HepG2 (cell line): ENCODE results near the gene PCGF3. TPM values are rescaled to one million over a fixed set of nuclear protein-coding genes. Genes with fewer than 3 reads are reported as not detected.
A peak's percentile ranks its signal among the peaks of the same experiment; 100 is the strongest.

Source experiments
- ATAC-seq: fragments of 200-7000 bp; cut with Tn5 transposase; 3 replicates; pipeline ENCODE4 v1.9.1; 2020; ENCODE audit warnings: mild to moderate bottlenecking, moderate library complexity
- BruUV-seq: library from RNA; stranded (reverse); fragments of 400-500 nt; replicated peaks from 2 replicates; lab custom pipeline; 2021; lab: Mats Ljungman, UMichigan
- CTCF ChIA-PET: fragments of 300-600 bp; formaldehyde crosslinking; extraction: SDS; loops from one replicate; lab custom pipeline; 2021; ENCODE audit warnings: low total read pairs, inconsistent platforms, low intra/inter-chr PET ratio; lab: Yijun Ruan, JAX
- POLR2A ChIA-PET: fragments of 350-600 bp; sonication (Branson Sonifier 250); formaldehyde crosslinking; loops from one replicate; lab custom pipeline; 2020; ENCODE audit warnings: antibody characterized with exemption, inconsistent platforms; lab: Yijun Ruan, JAX
- DNase-seq: peaks from one replicate; pipeline ENCODE4 v3.0.0-alpha.2; 2015; ENCODE audit warnings: low spot score
- FAIRE-seq: peaks from 3 replicates; lab custom pipeline; 2011; peaks lifted over from hg19 to GRCh38; lab: Jason Lieb, UNC
- H2AFZ ChIP-seq: one replicate; pipeline ENCODE4 v1.6.1; 2011; ENCODE audit warnings: low read length, inconsistent platforms
- H3K27ac ChIP-seq: fragments of 300-600 bp; 3 replicates; pipeline ENCODE4 v1.8.0; 2011; ENCODE audit warnings: mixed run types, mild to moderate bottlenecking, mixed read lengths, low read length, inconsistent platforms; ENCODE audit not compliant: insufficient read depth; ENCODE audit errors: extremely low read length
- H3K27me3 ChIP-seq, 2 experiments: fragments of 200-600 bp in 1 of 2; 2 replicates in 1 of 2; 3 replicates in 1 of 2; pipeline versions ENCODE4 v1.6.0 to v1.8.0; 2011; ENCODE audit warnings: low read length in 2 of 2, mild to moderate bottlenecking in 2 of 2, moderate library complexity in 2 of 2, inconsistent platforms in 1 of 2; ENCODE audit not compliant: insufficient read depth in 2 of 2, control insufficient read depth in 1 of 2
- H3K36me3 ChIP-seq, 2 experiments: fragments of 200-600 bp in 1 of 2; replicated peaks in 1 of 2; 2 replicates in 1 of 2; 3 replicates in 1 of 2; pipeline versions ENCODE4 v1.5.1 to v1.8.0; 2011; ENCODE audit warnings: low read length in 2 of 2, inconsistent platforms in 1 of 2; ENCODE audit not compliant: insufficient read depth in 2 of 2, control insufficient read depth in 1 of 2
- H3K4me1 ChIP-seq: 2 replicates; pipeline ENCODE4 v1.5.1; 2012; ENCODE audit warnings: low read length, inconsistent platforms; ENCODE audit not compliant: insufficient read depth
- H3K4me2 ChIP-seq: 2 replicates; pipeline ENCODE4 v1.6.0; 2011; ENCODE audit warnings: low read depth, low read length, inconsistent platforms
- H3K4me3 ChIP-seq, 3 experiments: fragments of 200-600 bp in 1 of 3; sonication (generic), shearing (Covaris generic) in 1 of 3; replicated peaks in 1 of 3; 2 replicates each; pipeline ENCODE4 v1.5.1; 2011 to 2016; ENCODE audit warnings: low read length in 3 of 3, inconsistent platforms in 2 of 3, low read depth in 2 of 3, mild to moderate bottlenecking in 2 of 3, control low read depth in 1 of 3, mixed read lengths in 1 of 3; ENCODE audit not compliant: insufficient read depth in 1 of 3
- H3K79me2 ChIP-seq: one replicate; pipeline ENCODE4 v1.6.1; 2011; ENCODE audit warnings: low read length, inconsistent platforms; ENCODE audit not compliant: insufficient read depth
- H3K9ac ChIP-seq: 2 replicates; pipeline ENCODE4 v1.6.0; 2011; ENCODE audit warnings: mild to moderate bottlenecking, low read depth, low read length, inconsistent platforms; ENCODE audit not compliant: insufficient read depth
- H3K9me3 ChIP-seq: 2 replicates; pipeline ENCODE4 v1.5.1; 2012; ENCODE audit warnings: mild to moderate bottlenecking, low read length
- H4K20me1 ChIP-seq: 2 replicates; pipeline ENCODE4 v1.6.0; 2011; ENCODE audit warnings: inconsistent platforms, mild to moderate bottlenecking, low read length, moderate library complexity; ENCODE audit not compliant: insufficient read depth
- AGO2 ChIP-seq: fragments of 200-400 bp; formaldehyde crosslinking; optimal IDR thresholded peaks from 2 replicates; pipeline ENCODE3; 2017; ENCODE audit warnings: mild to moderate bottlenecking, low read depth, low read length, moderate library complexity
- PITX1 ChIP-seq: sonication (generic); formaldehyde crosslinking; IDR thresholded peaks from 2 replicates; pipeline ENCODE4 v1.5.1; 2020; ENCODE audit warnings: mild to moderate bottlenecking, missing genetic modification reagents
- ZNF589 ChIP-seq: sonication (generic); formaldehyde crosslinking; conservative IDR thresholded peaks from 2 replicates; pipeline ENCODE4 v1.8.0; 2022; ENCODE audit warnings: mild to moderate bottlenecking, moderate library complexity, missing genetic modification reagents
- WGBS: methylation state at CpG from one replicate; pipeline ENCODE4 v1.1.6; 2017; ENCODE audit warnings: low lambda C conversion rate; 5-methylcytosine and 5-hydroxymethylcytosine counted together
- in situ Hi-C: cut with HindIII; loops from 2 replicates; pipeline ENCODE4 v1.10.0; 2017; ENCODE audit warnings: low pct_unique_long_range_greater_than_20kb; ENCODE audit not compliant: extremely low pct_ligation_motif_present
- intact Hi-C: fragments of 100-400 bp; cut with micrococcal nuclease; formaldehyde crosslinking; loops from one replicate; pipeline ENCODE4 v1.10.0; 2022; ENCODE audit not compliant: unreplicated experiment
- polyA plus RNA-seq, 8 experiments: library from polyadenylated mRNA; depleted of rRNA in 3 of 8; stranded (reverse) in 7 of 8; unstranded in 1 of 8; fragments of >200 nt; fragmentation: Illumina TruSeq in 4 of 8; extraction: Trizol in 4 of 8; gene quantifications; 2 replicates each; pipeline versions ENCODE4 v1.2.1 to v1.2.3, GENCODE V29; 2011 to 2016; ENCODE audit warnings: low read depth in 4 of 8, missing spikeins in 1 of 8, mixed read lengths in 1 of 8; ENCODE audit not compliant: insufficient read depth in 1 of 8
- total RNA-seq, 5 experiments: library from RNA; depleted of rRNA; stranded (reverse); fragments of >200 nt; fragmentation: Illumina TruSeq; extraction: Trizol; gene quantifications; 2 replicates each; pipeline ENCODE4 v1.2.3, GENCODE V29; 2016; ENCODE audit warnings: low read depth in 1 of 5
- TF ChIP-seq, protein P1 (sequence below): sonication (generic); formaldehyde crosslinking; IDR thresholded peaks from one replicate; pipeline ENCODE4 v1.5.1; 2020; ENCODE audit warnings: mild to moderate bottlenecking, missing genetic modification reagents; ENCODE audit errors: not compliant biosample characterization

Gene PCGF3
- total and polyA plus RNA-seq, 2 of the 13 experiments (the other 11 are each of a cell fraction or from before 2014, with no cell fraction given) = 28.6 to 66.2 TPM

DNA sequence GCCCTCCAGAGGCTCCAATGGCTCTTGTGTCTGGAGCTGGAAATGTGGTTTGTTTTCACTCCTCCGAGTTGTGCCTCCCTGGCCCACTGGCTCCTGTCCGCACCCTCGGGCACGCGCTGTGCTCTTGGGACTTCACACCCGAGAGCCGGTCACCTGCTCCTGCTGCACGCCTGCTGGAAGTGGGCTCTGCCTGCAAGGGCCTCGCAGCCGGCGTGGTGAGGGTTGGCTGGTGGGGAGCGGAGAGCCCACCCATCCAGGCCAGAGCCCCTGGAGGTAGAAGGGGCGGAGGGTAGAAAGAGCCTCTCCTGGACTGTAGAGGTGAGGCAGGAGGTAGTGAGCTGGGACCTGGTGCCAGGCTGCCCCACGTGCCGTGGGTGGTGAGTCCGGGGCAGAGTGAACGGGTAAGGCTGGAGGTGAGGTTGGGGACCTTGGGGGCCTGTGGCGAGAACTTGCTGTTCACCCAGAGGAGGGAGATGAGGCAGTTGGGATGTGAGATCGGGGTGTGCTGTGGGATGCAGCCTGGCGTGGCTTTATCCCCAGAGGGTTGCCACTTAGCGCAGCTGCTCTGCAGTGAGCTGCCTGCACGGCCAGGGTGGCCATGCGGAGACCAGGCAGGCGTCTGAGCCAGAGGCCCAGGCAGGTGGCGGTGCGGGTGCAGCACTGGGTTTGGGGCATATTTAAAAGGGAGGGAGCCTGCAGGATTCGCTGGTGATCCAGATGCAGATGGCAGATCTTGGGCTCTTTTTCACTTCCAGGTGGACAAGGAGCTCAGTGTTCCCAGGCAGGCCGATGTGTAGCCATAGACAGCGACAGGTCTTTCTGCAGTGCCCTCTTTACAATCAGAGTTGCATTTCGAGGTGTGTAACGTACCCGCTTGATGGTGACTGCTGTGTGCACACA is 48.8 kb downstream of the PCGF3 start:
- Histone ChIP-seq H3K79me2 (no peaks in the 10 kb centered on the region), H3K4me2 (no peak overlapping the region), H3K36me3 (peaks cover 14 to 52% of the 10 kb centered on the region in 2 experiments; a peak in 4 of 5 replicates), H3K9ac (no peak overlapping the region), H3K27me3 (no peaks in the 10 kb centered on the region; a peak in 1 of 5 replicates), H3K27ac (no peak overlapping the region), H3K4me1 (no peaks in the 10 kb centered on the region), H3K4me3 (no peak overlapping the region), H3K9me3 (no peaks in the 10 kb centered on the region), H2AFZ (no peak overlapping the region), H4K20me1 (peaks cover 4% of the 10 kb centered on the region; the same call in 1 of the 2 replicates)
- POLR2A ChIA-PET = no interaction called here
- in situ Hi-C loops = no loop called here
- WGBS = 96% methylated on average over 23 of the region's 32 CpGs
- ATAC-seq (peak; percentile 42), DNase-seq (no peak), FAIRE-seq (no peak)
- no TSS peak for BruUV-seq
- CTCF ChIA-PET = no interaction called here
- TF ChIP-seq AGO2 (peak; percentile 80), PITX1 (CRISPR knock-in tag) (no peak)
- intact Hi-C loops = no loop called here

DNA sequence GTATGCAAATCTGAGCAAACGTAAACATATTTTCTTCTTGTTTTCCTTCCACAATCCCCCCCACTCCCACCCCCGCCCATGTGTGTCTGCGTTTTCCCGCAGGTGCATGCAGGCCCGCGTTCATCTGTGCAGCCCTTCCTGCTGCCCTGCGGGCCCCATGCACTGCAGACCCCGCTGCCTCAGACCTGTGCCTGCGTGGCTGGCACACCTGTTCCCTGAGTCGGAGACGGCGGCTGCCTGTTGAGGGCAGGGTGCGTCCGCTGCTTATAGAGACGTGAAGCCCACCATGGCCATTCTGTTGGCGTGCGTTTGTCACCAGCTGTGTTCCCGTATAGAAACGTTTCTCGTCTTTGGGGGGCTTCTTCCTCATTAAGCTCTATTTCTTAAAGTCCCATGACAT is 51.5 kb downstream of the PCGF3 start:
- DNase-seq (no peak), FAIRE-seq (no peak), ATAC-seq (no peak)
- CTCF ChIA-PET = no interaction called here
- Histone ChIP-seq H3K4me2 (no peak overlapping the region), H3K36me3 (peaks cover 12 to 55% of the 10 kb centered on the region in 2 experiments; a peak in 3 of 5 replicates), H2AFZ (no peak overlapping the region), H3K4me3 (no peak overlapping the region), H3K9me3 (no peaks in the 10 kb centered on the region), H3K27ac (no peak overlapping the region), H3K27me3 (no peaks in the 10 kb centered on the region; a peak in 1 of 5 replicates), H3K4me1 (peaks cover 1% of the 10 kb centered on the region; the same call in 1 of the 2 replicates), H3K9ac (no peak overlapping the region), H4K20me1 (peaks cover 4% of the 10 kb centered on the region; the same call in 1 of the 2 replicates), H3K79me2 (no peaks in the 10 kb centered on the region)
- in situ Hi-C loops (no loop called here), intact Hi-C loops (no loop called here)
- TF ChIP-seq, protein P1, sequence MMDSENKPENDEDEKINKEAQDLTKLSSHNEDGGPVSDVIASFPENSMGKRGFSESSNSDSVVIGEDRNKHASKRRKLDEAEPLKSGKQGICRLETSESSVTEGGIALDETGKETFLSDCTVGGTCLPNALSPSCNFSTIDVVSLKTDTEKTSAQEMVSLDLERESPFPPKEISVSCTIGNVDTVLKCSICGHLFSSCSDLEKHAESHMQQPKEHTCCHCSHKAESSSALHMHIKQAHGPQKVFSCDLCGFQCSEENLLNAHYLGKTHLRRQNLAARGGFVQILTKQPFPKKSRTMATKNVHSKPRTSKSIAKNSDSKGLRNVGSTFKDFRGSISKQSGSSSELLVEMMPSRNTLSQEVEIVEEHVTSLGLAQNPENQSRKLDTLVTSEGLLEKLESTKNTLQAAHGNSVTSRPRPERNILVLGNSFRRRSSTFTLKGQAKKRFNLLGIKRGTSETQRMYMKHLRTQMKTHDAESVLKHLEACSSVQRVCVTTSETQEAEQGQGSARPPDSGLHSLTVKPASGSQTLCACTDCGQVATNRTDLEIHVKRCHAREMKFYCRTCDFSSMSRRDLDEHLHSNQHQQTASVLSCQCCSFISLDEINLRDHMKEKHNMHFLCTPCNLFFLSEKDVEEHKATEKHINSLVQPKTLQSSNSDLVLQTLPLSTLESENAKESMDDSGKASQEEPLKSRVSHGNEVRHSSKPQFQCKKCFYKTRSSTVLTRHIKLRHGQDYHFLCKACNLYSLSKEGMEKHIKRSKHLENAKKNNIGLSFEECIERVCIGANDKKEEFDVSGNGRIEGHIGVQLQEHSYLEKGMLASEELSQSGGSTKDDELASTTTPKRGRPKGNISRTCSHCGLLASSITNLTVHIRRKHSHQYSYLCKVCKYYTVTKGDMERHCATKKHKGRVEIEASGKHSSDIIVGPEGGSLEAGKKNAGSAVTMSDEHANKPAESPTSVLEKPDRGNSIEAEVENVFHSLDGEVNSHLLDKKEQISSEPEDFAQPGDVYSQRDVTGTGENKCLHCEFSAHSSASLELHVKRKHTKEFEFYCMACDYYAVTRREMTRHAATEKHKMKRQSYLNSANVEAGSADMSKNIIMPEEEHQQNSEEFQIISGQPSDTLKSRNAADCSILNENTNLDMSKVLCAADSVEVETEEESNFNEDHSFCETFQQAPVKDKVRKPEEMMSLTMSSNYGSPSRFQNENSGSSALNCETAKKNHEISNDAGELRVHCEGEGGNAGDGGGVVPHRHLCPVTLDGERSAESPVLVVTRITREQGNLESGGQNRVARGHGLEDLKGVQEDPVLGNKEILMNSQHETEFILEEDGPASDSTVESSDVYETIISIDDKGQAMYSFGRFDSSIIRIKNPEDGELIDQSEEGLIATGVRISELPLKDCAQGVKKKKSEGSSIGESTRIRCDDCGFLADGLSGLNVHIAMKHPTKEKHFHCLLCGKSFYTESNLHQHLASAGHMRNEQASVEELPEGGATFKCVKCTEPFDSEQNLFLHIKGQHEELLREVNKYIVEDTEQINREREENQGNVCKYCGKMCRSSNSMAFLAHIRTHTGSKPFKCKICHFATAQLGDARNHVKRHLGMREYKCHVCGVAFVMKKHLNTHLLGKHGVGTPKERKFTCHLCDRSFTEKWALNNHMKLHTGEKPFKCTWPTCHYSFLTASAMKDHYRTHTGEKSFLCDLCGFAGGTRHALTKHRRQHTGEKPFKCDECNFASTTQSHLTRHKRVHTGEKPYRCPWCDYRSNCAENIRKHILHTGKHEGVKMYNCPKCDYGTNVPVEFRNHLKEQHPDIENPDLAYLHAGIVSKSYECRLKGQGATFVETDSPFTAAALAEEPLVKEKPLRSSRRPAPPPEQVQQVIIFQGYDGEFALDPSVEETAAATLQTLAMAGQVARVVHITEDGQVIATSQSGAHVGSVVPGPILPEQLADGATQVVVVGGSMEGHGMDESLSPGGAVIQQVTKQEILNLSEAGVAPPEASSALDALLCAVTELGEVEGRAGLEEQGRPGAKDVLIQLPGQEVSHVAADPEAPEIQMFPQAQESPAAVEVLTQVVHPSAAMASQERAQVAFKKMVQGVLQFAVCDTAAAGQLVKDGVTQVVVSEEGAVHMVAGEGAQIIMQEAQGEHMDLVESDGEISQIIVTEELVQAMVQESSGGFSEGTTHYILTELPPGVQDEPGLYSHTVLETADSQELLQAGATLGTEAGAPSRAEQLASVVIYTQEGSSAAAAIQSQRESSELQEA (CRISPR knock-in tag) = no peak
- no peak for TF ChIP-seq ZNF589 (CRISPR knock-in tag)
- TF ChIP-seq AGO2 = peak; percentile 68
- POLR2A ChIA-PET = no interaction called here
- WGBS = 96% methylated on average over 16 of the region's 20 CpGs
- no TSS peak for BruUV-seq
